ENCODE measurements around the gene TRMT10B. TPM values are rescaled to one million over a fixed set of nuclear protein-coding genes. Genes with fewer than 3 reads are reported as not detected.

Gene TRMT10B
- total and polyA plus RNA-seq, 2 of the 13 experiments (the other 11 are each of a cell fraction or from before 2014, with no cell fraction given) = 3.1 to 3.9 TPM

GRCh38 chr9:37800631-37801286 lies 47.2 kb downstream of the TRMT10B start, which contains the start of gene DCAF10 (continued):
- TF ChIP-seq, protein P1, sequence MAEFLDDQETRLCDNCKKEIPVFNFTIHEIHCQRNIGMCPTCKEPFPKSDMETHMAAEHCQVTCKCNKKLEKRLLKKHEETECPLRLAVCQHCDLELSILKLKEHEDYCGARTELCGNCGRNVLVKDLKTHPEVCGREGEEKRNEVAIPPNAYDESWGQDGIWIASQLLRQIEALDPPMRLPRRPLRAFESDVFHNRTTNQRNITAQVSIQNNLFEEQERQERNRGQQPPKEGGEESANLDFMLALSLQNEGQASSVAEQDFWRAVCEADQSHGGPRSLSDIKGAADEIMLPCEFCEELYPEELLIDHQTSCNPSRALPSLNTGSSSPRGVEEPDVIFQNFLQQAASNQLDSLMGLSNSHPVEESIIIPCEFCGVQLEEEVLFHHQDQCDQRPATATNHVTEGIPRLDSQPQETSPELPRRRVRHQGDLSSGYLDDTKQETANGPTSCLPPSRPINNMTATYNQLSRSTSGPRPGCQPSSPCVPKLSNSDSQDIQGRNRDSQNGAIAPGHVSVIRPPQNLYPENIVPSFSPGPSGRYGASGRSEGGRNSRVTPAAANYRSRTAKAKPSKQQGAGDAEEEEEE (CRISPR knock-in tag; IDR thresholded peaks at IDR 0.05; ENCODE audit: borderline replicate concordance) = peak; percentile 69; the same call in 1 of the 2 replicates
- TF ChIP-seq, protein P2, sequence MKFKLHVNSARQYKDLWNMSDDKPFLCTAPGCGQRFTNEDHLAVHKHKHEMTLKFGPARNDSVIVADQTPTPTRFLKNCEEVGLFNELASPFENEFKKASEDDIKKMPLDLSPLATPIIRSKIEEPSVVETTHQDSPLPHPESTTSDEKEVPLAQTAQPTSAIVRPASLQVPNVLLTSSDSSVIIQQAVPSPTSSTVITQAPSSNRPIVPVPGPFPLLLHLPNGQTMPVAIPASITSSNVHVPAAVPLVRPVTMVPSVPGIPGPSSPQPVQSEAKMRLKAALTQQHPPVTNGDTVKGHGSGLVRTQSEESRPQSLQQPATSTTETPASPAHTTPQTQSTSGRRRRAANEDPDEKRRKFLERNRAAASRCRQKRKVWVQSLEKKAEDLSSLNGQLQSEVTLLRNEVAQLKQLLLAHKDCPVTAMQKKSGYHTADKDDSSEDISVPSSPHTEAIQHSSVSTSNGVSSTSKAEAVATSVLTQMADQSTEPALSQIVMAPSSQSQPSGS (CRISPR knock-in tag; IDR thresholded peaks at IDR 0.05) = peak; percentile 92
- TF ChIP-seq ZSCAN22 (CRISPR knock-in tag; IDR thresholded peaks at IDR 0.05) (no peak), ZNF333 (CRISPR knock-in tag; IDR thresholded peaks at IDR 0.05; ENCODE audit: borderline replicate concordance) (peak; percentile 97), ZNF124 (CRISPR knock-in tag; IDR thresholded peaks at IDR 0.05) (peak; percentile 92), MXD3 (CRISPR knock-in tag; IDR thresholded peaks at IDR 0.05) (peak; percentile 77), SOX5 (CRISPR knock-in tag; IDR thresholded peaks at IDR 0.05; ENCODE audit: borderline replicate concordance) (peak; percentile 62), SKI (IDR thresholded peaks at IDR 0.05; ENCODE audit: partially characterized antibody) (peak; percentile 75), HIVEP1 (CRISPR knock-in tag; IDR thresholded peaks at IDR 0.05) (peak; percentile 96), HOXA5 (CRISPR knock-in tag; IDR thresholded peaks at IDR 0.05) (peak; percentile 86), DPF2 (CRISPR knock-in tag; IDR thresholded peaks at IDR 0.05; ENCODE audit: borderline replicate concordance, low read depth) (no peak), ZNF136 (CRISPR knock-in tag; IDR thresholded peaks at IDR 0.05; ENCODE audit: low read depth) (peak; percentile 95; the same call in 1 of the 2 replicates), SRY (CRISPR knock-in tag; IDR thresholded peaks at IDR 0.05) (no peak), JDP2 (CRISPR knock-in tag; IDR thresholded peaks at IDR 0.05; ENCODE audit: borderline replicate concordance) (no peak; the same call in 1 of the 2 replicates), ZNF644 (CRISPR knock-in tag; IDR thresholded peaks at IDR 0.05; ENCODE audit: low read depth) (no peak), REL (CRISPR knock-in tag; conservative IDR thresholded peaks at IDR 0.05) (0 out of 2 replicates have a peak, but pooled peaks have one; percentile 71), ZNF616 (CRISPR knock-in tag; IDR thresholded peaks at IDR 0.05; ENCODE audit: low read depth) (peak; percentile 78; the same call in 1 of the 2 replicates)
- TF ChIP-seq, protein P3, sequence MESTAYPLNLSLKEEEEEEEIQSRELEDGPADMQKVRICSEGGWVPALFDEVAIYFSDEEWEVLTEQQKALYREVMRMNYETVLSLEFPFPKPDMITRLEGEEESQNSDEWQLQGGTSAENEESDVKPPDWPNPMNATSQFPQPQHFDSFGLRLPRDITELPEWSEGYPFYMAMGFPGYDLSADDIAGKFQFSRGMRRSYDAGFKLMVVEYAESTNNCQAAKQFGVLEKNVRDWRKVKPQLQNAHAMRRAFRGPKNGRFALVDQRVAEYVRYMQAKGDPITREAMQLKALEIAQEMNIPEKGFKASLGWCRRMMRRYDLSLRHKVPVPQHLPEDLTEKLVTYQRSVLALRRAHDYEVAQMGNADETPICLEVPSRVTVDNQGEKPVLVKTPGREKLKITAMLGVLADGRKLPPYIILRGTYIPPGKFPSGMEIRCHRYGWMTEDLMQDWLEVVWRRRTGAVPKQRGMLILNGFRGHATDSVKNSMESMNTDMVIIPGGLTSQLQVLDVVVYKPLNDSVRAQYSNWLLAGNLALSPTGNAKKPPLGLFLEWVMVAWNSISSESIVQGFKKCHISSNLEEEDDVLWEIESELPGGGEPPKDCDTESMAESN (CRISPR knock-in tag; conservative IDR thresholded peaks at IDR 0.05) = peak; percentile 97
- TF ChIP-seq, protein P4, sequence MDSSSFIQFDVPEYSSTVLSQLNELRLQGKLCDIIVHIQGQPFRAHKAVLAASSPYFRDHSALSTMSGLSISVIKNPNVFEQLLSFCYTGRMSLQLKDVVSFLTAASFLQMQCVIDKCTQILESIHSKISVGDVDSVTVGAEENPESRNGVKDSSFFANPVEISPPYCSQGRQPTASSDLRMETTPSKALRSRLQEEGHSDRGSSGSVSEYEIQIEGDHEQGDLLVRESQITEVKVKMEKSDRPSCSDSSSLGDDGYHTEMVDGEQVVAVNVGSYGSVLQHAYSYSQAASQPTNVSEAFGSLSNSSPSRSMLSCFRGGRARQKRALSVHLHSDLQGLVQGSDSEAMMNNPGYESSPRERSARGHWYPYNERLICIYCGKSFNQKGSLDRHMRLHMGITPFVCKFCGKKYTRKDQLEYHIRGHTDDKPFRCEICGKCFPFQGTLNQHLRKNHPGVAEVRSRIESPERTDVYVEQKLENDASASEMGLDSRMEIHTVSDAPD (CRISPR knock-in tag; IDR thresholded peaks at IDR 0.05) = peak; percentile 94
- TF ChIP-seq, protein P5, sequence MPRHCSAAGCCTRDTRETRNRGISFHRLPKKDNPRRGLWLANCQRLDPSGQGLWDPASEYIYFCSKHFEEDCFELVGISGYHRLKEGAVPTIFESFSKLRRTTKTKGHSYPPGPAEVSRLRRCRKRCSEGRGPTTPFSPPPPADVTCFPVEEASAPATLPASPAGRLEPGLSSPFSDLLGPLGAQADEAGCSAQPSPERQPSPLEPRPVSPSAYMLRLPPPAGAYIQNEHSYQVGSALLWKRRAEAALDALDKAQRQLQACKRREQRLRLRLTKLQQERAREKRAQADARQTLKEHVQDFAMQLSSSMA (CRISPR knock-in tag; IDR thresholded peaks at IDR 0.05) = no peak
- TF ChIP-seq, protein P6, sequence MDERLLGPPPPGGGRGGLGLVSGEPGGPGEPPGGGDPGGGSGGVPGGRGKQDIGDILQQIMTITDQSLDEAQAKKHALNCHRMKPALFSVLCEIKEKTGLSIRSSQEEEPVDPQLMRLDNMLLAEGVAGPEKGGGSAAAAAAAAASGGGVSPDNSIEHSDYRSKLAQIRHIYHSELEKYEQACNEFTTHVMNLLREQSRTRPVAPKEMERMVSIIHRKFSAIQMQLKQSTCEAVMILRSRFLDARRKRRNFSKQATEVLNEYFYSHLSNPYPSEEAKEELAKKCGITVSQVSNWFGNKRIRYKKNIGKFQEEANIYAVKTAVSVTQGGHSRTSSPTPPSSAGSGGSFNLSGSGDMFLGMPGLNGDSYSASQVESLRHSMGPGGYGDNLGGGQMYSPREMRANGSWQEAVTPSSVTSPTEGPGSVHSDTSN (CRISPR knock-in tag; IDR thresholded peaks at IDR 0.05) = no peak
